ENCODE results near the gene TECPR1.

The TECPR1 gene

GRCh38 chr7:98282703-98283102 is 30.7 kb upstream of the TECPR1 start:
- TF ChIP-seq, protein P1, sequence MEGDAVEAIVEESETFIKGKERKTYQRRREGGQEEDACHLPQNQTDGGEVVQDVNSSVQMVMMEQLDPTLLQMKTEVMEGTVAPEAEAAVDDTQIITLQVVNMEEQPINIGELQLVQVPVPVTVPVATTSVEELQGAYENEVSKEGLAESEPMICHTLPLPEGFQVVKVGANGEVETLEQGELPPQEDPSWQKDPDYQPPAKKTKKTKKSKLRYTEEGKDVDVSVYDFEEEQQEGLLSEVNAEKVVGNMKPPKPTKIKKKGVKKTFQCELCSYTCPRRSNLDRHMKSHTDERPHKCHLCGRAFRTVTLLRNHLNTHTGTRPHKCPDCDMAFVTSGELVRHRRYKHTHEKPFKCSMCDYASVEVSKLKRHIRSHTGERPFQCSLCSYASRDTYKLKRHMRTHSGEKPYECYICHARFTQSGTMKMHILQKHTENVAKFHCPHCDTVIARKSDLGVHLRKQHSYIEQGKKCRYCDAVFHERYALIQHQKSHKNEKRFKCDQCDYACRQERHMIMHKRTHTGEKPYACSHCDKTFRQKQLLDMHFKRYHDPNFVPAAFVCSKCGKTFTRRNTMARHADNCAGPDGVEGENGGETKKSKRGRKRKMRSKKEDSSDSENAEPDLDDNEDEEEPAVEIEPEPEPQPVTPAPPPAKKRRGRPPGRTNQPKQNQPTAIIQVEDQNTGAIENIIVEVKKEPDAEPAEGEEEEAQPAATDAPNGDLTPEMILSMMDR (conservative IDR thresholded peaks at IDR 0.05), result no peak
- peak overlapping the region; percentile 97 for H3K27ac ChIP-seq

DNA sequence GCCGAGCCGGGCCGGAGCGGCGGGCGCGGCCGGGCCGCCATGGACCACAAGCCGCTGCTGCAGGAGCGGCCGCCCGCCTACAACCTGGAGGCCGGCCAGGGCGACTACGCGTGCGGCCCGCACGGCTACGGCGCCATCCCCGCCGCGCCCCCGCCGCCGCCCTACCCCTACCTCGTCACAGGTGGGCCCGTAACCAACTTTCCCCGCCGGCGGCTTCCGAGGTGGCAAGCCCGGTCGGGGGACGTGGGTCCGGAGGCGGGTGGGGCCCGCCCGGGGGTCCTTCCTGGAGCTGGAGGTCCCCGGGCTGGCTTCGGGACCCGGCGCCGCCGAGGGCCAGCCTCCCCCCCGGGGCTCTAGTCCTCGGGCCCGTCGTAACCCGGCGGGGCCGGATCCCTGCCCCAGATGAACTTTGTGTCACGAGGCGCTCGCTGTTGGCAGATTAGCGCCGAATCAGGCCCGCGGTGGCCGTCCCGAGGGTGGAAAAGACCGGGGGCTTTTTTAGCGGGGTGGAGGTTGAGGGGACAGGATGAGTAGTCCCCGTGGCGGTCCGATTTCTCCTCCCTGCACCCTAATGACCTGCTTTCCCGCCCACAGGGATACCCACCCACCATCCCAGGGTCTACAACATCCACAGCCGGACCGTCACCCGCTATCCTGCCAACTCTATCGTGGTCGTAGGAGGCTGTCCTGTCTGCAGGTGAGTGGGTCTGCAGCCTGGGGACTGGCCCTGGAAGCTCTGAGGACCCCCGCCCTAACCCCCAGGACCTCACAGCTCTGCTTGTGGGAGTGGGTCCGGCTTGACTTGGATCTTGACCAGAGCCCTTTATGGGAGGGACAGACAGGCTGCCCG is 29.9 kb upstream of the TECPR1 start:
- peak overlapping the region; percentile 97 for H3K27ac ChIP-seq
- TF ChIP-seq, protein P1 (conservative IDR thresholded peaks at IDR 0.05), result no peak

- peak within 1 kb of the TSS; percentile 97 for H3K27ac ChIP-seq
- TF ChIP-seq, protein P1 (conservative IDR thresholded peaks at IDR 0.05), result peak; percentile 21
Measured at GRCh38 chr7:98280791-98281756, 29.0 kb upstream of the TECPR1 start, which contains the start of gene BRI3. Gene BRI3, plus strand, starts transcription at chr7:98281686. Its CDS starts 110 bp downstream, at chr7:98281796.

DNA sequence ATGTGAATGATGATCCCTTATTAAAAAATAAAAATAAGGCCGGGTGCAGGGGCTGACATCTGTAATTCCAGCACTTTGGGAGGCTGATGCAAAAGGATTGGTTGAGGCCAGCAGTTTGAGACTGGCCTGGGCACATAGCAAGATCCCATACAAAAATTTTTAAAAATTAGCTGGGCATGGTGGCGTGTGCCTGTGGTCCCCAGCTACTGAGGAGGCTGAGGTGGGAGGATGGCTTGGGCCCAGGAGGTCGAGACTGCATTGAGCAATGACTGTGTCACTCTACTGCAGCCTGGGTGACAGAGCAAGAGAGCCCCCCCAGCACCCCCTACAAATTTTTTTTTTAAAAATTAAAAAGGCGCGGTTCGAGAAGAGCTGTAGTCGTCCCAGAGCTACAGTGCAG is 28.3 kb upstream of the TECPR1 start:
- H3K27ac ChIP-seq, result peak overlapping the region; percentile 97
- TF ChIP-seq, protein P1 (conservative IDR thresholded peaks at IDR 0.05), result no peak

GRCh38 chr7:98278936-98279335 is 26.9 kb upstream of the TECPR1 start:
- peak overlapping the region; percentile 89 for H3K27ac ChIP-seq
- TF ChIP-seq, protein P1 (conservative IDR thresholded peaks at IDR 0.05), result no peak

GRCh38 chr7:98278408-98278807 is 26.4 kb upstream of the TECPR1 start:
- peak overlapping the region; percentile 89 for H3K27ac ChIP-seq

More at GRCh38 chr7:98278408-98278807, 26.4 kb upstream of the TECPR1 start:
- TF ChIP-seq, protein P1 (conservative IDR thresholded peaks at IDR 0.05), result no peak

All from VCaP (cell line).